K562 (cell line): ENCODE data around the gene TFPI. TPM values are rescaled to one million over a fixed set of nuclear protein-coding genes. Genes with fewer than 3 reads are reported as not detected.

Experiments used
- ARID3A ChIP-seq: IDR thresholded peaks from 2 replicates; pipeline ENCODE4 v1.6.1; 2012; ENCODE audit warnings: low read depth, low read length, improper control_type of control experiment, borderline replicate concordance
- BACH1 ChIP-seq: fragments of 200-800 bp; sonication (Bioruptor generic); IDR thresholded peaks from 2 replicates; pipeline ENCODE4 v1.6.1; 2016; ENCODE audit warnings: missing genetic modification characterization, missing compliant biosample characterization
- CREM ChIP-seq: IDR thresholded peaks from 2 replicates; pipeline ENCODE4 v1.6.1; 2014; ENCODE audit warnings: antibody characterized with exemption, low read depth
- DACH1 ChIP-seq: fragments of 450-650 bp; IDR thresholded peaks from 2 replicates; pipeline ENCODE4 v1.6.1; 2018; ENCODE audit not compliant: partially characterized antibody
- EHMT2 ChIP-seq: fragments of 450-650 bp; IDR thresholded peaks from 2 replicates; pipeline ENCODE4 v1.6.1; 2018; ENCODE audit warnings: antibody characterized with exemption
- FOSL1 ChIP-seq: fragments of 200-800 bp; sonication (Bioruptor generic); conservative IDR thresholded peaks from 2 replicates; pipeline ENCODE4 v1.6.1; 2016; ENCODE audit warnings: missing genetic modification characterization, missing compliant biosample characterization
- MAFG ChIP-seq: fragments of 450-650 bp; conservative IDR thresholded peaks from 2 replicates; pipeline ENCODE4 v1.6.1; 2016; ENCODE audit warnings: missing genetic modification characterization, missing compliant biosample characterization
- ZBTB49 ChIP-seq: sonication (generic); formaldehyde crosslinking; IDR thresholded peaks from 2 replicates; pipeline ENCODE4 v1.8.0; 2022; ENCODE audit warnings: missing genetic modification reagents, mild to moderate bottlenecking, borderline replicate concordance
- ZEB2 ChIP-seq: fragments of 450-650 bp; IDR thresholded peaks from 2 replicates; pipeline ENCODE4 v1.6.1; 2016
- ZNF318 ChIP-seq, 2 experiments: fragments of 450-650 bp; IDR thresholded peaks; 2 replicates each; pipeline ENCODE4 v1.6.1; 2016; ENCODE audit warnings: mild to moderate bottlenecking in 2 of 2, borderline replicate concordance in 1 of 2, low read depth in 1 of 2, moderate library complexity in 1 of 2
- polyA plus RNA-seq, 8 experiments: library from polyadenylated mRNA; depleted of rRNA in 4 of 8; stranded (reverse) in 5 of 8; unstranded in 3 of 8; fragments of >200 nt; fragmentation: Nextera tagmentation in 2 of 8; fragmentation: Illumina TruSeq in 1 of 8; extraction: Ambion mirVana in 2 of 8; extraction: Trizol in 1 of 8; gene quantifications; 2 replicates each; pipeline versions ENCODE4 v1.2.1 to v1.2.3, GENCODE V29; 2011 to 2014; ENCODE audit warnings: inconsistent platforms in 1 of 8, missing spikeins in 1 of 8
- total RNA-seq, 7 experiments: library from RNA; depleted of rRNA in 6 of 7; stranded (reverse); fragments of >200 nt in 6 of 7; fragmentation: Illumina TruSeq in 2 of 7; extraction: Trizol in 2 of 7; gene quantifications; 2 replicates each; pipeline versions ENCODE4 v1.2.1 to v1.2.3, GENCODE V29; 2011 to 2021; ENCODE audit warnings: low replicate concordance in 1 of 7

The TFPI gene
- total and polyA plus RNA-seq, 9 of the 15 experiments (the other 6 are each of a cell fraction or from before 2014, with no cell fraction given) = 53.5 to 219 (median 100) TPM

- TF ChIP-seq ZBTB49 (no peak), BACH1 (tag) (peak; percentile 73), DACH1 (peak; percentile 85), ARID3A (peak; percentile 58), ZNF318 (IDR thresholded peaks at IDR 0.05; ENCODE audit: borderline replicate concordance in 1 of 2, low read depth in 1 of 2) (peak in 1 of 2 experiments; percentile 86; a peak in 2 of 4 replicates), EHMT2 (peak; percentile 93), ZEB2 (peak; percentile 70; the same call in 1 of the 2 replicates), CREM (peak; percentile 47; the same call in 1 of the 2 replicates), MAFG (tag) (peak; percentile 82), FOSL1 (tag) (peak; percentile 98)
These were observed 6.8 kb downstream of the TFPI start (continued) for GRCh38 chr2:187547353-187547979.
